ENCODE measurements around the gene ZSWIM5.
"Not testable (repeated sequence)": the region's sequence is repeated elsewhere in the genome, so short reads cannot be mapped to it uniquely, and the experiment has no call there.

Gene ZSWIM5

DNA sequence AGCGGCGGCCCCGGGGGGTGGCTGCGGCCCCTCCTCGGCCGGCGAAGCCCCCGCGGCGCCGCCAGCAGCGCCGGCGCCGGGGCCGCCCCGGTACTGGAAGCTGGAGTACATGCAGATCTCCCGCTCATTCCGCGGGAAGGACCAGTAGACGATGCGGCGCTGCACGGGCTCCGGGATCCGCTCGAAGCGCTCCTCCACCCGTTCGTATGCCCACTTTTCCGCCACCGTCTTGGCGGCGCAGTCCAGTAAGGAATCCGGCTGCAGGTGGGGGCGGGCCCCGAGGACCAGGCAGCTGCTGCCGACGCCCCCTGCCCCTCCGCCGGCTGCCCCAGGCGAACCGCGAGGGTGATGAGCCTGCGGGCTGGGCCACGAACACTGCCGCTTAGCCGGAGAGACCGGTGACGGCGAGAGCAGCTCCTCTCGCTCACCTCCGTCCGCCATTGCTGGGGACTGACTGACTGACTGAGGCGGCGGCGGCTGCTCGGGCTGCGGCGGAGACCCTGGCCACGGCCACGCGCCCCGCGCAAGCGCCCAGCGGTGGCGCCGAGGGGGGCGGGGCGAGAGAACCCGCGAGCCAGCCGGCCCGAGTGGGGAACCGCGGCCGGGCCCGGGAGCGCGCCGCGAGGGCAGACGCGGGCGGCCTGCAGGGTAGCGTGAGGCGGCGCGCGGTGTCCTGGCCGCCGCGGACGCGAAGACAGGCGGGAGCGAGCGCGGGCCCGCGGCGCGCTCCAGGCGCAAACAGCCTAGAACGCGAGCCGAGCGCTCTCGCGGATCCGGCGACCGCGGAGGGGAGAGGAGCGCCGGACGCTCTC, at the start of gene ZSWIM5:
ZSWIM5 (minus strand) TSS at position 696 of the 812 bp plus-strand sequence; CDS start at position 441, 255 bp downstream.
- H3K4me3 ChIP-seq (ENCODE audit: low read depth in 1 of 2, low read length in 1 of 2): peak within 1 kb of the TSS; percentile 37 to 60
- H3K4me1 ChIP-seq (ENCODE audit: control insufficient read depth in 1 of 2, insufficient read depth in 1 of 2, low read depth in 1 of 2, low read length in 1 of 2): peaks cover 6 to 9% of the 10 kb centered on the region in 2 experiments
- H3K36me3 ChIP-seq: no peaks in the 10 kb centered on the region
- H3K27ac ChIP-seq: no peak within 1 kb of the TSS
- no peaks in the 10 kb centered on the region for H3K9me3 ChIP-seq
- H3K27me3 ChIP-seq: peaks cover 100% of the 10 kb centered on the region
- TF ChIP-seq, protein P1, sequence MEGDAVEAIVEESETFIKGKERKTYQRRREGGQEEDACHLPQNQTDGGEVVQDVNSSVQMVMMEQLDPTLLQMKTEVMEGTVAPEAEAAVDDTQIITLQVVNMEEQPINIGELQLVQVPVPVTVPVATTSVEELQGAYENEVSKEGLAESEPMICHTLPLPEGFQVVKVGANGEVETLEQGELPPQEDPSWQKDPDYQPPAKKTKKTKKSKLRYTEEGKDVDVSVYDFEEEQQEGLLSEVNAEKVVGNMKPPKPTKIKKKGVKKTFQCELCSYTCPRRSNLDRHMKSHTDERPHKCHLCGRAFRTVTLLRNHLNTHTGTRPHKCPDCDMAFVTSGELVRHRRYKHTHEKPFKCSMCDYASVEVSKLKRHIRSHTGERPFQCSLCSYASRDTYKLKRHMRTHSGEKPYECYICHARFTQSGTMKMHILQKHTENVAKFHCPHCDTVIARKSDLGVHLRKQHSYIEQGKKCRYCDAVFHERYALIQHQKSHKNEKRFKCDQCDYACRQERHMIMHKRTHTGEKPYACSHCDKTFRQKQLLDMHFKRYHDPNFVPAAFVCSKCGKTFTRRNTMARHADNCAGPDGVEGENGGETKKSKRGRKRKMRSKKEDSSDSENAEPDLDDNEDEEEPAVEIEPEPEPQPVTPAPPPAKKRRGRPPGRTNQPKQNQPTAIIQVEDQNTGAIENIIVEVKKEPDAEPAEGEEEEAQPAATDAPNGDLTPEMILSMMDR (IDR thresholded peaks at IDR 0.05): no peak

DNA sequence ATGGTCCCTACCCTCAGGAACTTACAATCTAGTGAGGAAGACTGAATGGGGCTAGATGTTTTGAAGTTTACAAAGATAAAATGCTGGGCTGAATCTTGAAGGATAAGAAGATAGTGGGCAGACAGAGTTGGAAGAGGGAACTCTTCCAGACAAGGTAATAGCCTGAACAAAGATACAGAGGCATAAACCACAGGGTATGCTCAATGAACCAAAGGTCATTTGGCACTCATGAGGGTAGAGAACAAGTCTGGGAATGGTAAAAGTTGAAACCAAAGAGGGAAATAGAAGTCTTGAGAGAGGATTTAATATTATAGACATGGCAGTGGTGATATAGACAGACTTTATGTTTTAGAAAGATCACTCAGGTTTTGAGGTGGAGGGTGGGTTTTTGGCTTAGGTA, 48.1 kb upstream of the ZSWIM5 start:
- no peak overlapping the region for H3K4me3 ChIP-seq (ENCODE audit: low read depth in 1 of 2, low read length in 1 of 2)
- no peaks in the 10 kb centered on the region for H3K4me1 ChIP-seq (ENCODE audit: control insufficient read depth in 1 of 2, insufficient read depth in 1 of 2, low read depth in 1 of 2, low read length in 1 of 2)
- TF ChIP-seq, protein P1 (IDR thresholded peaks at IDR 0.05): no peak
- H3K36me3 ChIP-seq: no peaks in the 10 kb centered on the region
- no peak overlapping the region for H3K27ac ChIP-seq
- peaks cover 10% of the 10 kb centered on the region for H3K9me3 ChIP-seq
- peaks cover 23% of the 10 kb centered on the region for H3K27me3 ChIP-seq

DNA sequence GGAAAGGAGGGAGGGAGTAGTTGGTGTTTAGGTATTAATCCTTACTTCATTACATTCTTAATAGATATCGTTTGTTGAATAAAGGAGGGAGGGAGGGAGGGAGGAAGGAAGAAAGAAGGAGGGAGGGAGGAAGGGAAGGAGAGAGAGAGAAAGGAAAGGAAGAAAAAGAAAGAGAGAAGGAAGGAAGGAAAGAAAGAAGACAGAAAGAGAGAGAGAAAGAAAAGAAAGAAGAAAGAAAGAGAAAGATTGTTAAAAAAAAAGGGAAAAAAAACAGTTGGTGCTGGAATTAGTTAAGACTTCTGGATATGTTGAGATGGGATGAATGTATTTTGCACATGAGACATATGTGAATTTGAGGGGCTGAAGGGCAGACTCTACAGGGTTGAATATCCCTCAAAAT, 44.1 kb upstream of the ZSWIM5 start:
- TF ChIP-seq, protein P1 (IDR thresholded peaks at IDR 0.05): no peak
- Histone ChIP-seq H3K36me3 (no peaks in the 10 kb centered on the region), H3K27ac (no peak overlapping the region), H3K9me3 (no peaks in the 10 kb centered on the region), H3K4me3 (ENCODE audit: low read depth in 1 of 2, low read length in 1 of 2) (no peak overlapping the region), H3K4me1 (ENCODE audit: control insufficient read depth in 1 of 2, insufficient read depth in 1 of 2, low read depth in 1 of 2, low read length in 1 of 2) (no peaks in the 10 kb centered on the region), H3K27me3 (peaks cover 23% of the 10 kb centered on the region)

DNA sequence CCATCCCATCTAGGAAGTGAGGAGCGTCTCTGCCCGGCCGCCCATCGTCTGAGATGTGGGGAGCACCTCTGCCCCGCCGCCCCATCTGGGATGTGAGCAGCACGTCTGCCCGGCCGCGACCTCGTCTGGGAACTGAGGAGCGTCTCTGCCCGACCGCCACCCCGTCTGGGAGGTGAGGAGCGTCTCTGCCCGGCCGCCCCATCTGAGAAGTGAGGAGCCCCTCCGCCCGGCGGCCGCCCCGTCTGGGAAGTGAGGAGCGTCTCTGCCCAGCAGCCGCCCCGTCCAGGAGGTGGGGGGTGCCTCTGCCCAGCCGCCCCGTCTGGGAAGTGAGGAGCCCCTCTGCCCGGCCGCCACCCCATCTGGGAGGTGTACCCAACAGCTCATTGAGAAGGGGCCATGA, 41.6 kb upstream of the ZSWIM5 start:
- not testable (repeated sequence) for H3K4me1 ChIP-seq (ENCODE audit: control insufficient read depth in 1 of 2, insufficient read depth in 1 of 2, low read depth in 1 of 2, low read length in 1 of 2); H3K9me3 ChIP-seq; H3K27ac ChIP-seq; H3K4me3 ChIP-seq (ENCODE audit: low read depth in 1 of 2, low read length in 1 of 2); H3K36me3 ChIP-seq
- H3K27me3 ChIP-seq: peaks cover 22% of the 10 kb centered on the region

DNA sequence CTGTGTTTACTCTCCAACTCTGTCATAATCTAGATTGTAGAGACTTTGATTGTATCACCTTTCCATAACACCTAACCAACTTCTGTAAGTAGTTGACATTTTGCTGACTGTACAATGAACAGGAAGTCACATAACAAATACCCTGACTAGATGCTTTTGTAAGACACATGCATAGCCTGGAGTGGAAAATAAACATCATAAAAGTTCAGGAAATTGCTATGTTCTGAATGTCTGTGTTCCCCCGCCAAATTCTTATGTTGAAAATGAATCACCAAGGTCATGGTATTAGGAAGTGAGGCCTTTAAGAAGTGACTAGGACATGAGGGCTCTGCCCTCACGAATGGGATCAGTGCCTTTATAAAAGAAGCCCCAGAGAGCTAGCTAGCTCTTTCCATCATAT, 40.4 kb upstream of the ZSWIM5 start:
- Histone ChIP-seq H3K27ac (no peak overlapping the region), H3K36me3 (no peaks in the 10 kb centered on the region), H3K4me3 (ENCODE audit: low read depth in 1 of 2, low read length in 1 of 2) (no peak overlapping the region), H3K9me3 (no peaks in the 10 kb centered on the region), H3K27me3 (peaks cover 10% of the 10 kb centered on the region), H3K4me1 (ENCODE audit: control insufficient read depth in 1 of 2, insufficient read depth in 1 of 2, low read depth in 1 of 2, low read length in 1 of 2) (no peaks in the 10 kb centered on the region)
- TF ChIP-seq, protein P1 (IDR thresholded peaks at IDR 0.05): no peak

DNA sequence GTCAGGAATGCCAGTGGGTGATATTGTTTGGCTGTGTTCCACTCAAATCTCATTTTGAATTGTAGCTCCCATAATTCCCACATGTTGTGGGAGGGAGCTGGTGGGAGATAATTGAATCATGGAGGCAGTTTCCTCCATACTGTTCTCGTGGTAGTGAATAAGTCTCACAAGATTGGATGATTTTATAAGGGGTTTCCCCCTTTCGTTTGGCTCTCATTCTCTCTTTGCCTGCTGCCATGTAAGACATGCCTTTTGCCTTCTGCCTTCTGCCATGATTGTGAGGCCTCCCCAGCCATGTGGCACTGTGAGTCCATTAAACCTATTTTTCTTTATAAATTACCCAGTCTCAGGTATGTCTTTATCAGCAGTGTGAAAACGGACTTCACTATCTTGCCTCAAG, 40.0 kb upstream of the ZSWIM5 start:
- H3K27ac ChIP-seq; H3K4me1 ChIP-seq (ENCODE audit: control insufficient read depth in 1 of 2, insufficient read depth in 1 of 2, low read depth in 1 of 2, low read length in 1 of 2); H3K4me3 ChIP-seq (ENCODE audit: low read depth in 1 of 2, low read length in 1 of 2); H3K36me3 ChIP-seq; H3K9me3 ChIP-seq; H3K27me3 ChIP-seq: not testable (repeated sequence)

Data from neutrophil (primary cell).